Peyer's patch (tissue), 4 donors: ENCODE results near the gene SBK3.

Experiments used
- POLR2A ChIP-seq, 2 donors: fragments of 450-650 bp; IDR thresholded peaks; one replicate each; pipeline ENCODE4 v1.5.1; 2017; ENCODE audit warnings: antibody characterized with exemption in 2 of 2, mild to moderate bottlenecking in 2 of 2, moderate library complexity in 2 of 2
- TF ChIP-seq, protein P1 (sequence below), 6 experiments: fragments of 450-650 bp in 4 of 6; fragments of 200-600 bp in 2 of 6; sonication (generic) in 1 of 6; IDR thresholded peaks; one replicate each; pipeline ENCODE4 v1.5.1; 2017 to 2019; ENCODE audit warnings: antibody characterized with exemption in 6 of 6, mild to moderate bottlenecking in 3 of 6, moderate library complexity in 1 of 6

DNA sequence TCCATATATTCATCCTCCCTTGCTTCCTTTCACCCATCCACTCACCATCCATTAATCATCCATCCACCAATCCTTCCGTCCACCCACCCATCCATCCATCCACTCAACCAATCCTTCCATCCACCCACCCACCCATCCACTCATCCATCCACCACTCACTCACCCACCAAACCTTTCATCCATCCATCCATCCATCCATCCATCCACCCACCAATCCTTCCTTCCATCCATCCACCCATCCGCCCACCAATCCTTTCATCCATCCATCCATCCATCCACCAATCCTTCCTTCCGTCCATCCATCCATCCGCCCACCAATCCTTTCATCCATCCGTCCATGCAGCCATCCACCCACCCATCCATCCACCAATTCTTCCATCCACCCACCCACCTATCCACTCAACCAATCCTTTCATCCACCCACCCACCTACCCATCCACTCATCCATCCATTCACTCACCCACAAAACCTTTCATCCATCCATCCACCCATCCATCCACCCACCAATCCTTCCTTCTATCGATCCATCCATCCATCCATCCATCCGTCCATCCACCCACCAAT is 3.0 kb downstream of the SBK3 start:
- TF ChIP-seq, protein P1, sequence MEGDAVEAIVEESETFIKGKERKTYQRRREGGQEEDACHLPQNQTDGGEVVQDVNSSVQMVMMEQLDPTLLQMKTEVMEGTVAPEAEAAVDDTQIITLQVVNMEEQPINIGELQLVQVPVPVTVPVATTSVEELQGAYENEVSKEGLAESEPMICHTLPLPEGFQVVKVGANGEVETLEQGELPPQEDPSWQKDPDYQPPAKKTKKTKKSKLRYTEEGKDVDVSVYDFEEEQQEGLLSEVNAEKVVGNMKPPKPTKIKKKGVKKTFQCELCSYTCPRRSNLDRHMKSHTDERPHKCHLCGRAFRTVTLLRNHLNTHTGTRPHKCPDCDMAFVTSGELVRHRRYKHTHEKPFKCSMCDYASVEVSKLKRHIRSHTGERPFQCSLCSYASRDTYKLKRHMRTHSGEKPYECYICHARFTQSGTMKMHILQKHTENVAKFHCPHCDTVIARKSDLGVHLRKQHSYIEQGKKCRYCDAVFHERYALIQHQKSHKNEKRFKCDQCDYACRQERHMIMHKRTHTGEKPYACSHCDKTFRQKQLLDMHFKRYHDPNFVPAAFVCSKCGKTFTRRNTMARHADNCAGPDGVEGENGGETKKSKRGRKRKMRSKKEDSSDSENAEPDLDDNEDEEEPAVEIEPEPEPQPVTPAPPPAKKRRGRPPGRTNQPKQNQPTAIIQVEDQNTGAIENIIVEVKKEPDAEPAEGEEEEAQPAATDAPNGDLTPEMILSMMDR (IDR thresholded peaks at IDR 0.05): no peak
- TF ChIP-seq POLR2A (IDR thresholded peaks at IDR 0.05): no peak
